ENCODE results near the gene NFKB1.

The NFKB1 gene

DNA sequence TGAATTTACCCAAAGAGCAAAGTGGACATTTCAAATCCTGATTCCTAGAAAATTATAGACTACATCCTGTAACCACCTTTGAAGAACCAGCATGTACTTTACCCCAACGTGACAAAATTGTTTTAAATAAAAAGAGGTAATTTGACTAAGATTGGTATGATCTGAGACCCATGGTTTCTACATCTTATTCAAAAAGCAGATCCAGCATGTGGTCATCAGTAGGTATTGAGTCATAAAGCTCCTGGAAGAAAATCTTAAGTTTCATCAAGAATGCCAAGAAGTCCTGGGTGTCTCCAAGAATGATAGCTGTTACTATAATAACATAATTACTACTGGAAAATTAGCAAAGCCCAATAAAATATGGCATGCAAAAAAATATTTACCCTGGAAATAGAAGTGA lies 61.8 kb downstream of the NFKB1 start:
- Histone ChIP-seq H3K27ac (replicated peaks) (no peak overlapping the region), H3K27me3 (ENCODE audit: insufficient read depth, poor library complexity, severe bottlenecking) (no peaks in the 10 kb centered on the region), H3K4me3 (replicated peaks; ENCODE audit: insufficient read depth, low read length) (no peak overlapping the region)
- DNase-seq (ENCODE audit: low read depth in 1 of 2, low spot score in 1 of 2) = no peak
- TF ChIP-seq SPI1 (IDR thresholded peaks at IDR 0.05; ENCODE audit: borderline replicate concordance, low read depth) (no peak), GABPA (IDR thresholded peaks at IDR 0.05; ENCODE audit: low read depth) (no peak), POLR2AphosphoS5 (IDR thresholded peaks at IDR 0.05; ENCODE audit: low read depth) (no peak), REST (IDR thresholded peaks at IDR 0.05; ENCODE audit: insufficient replicate concordance, low read depth) (no peak)
- TF ChIP-seq, protein P1, sequence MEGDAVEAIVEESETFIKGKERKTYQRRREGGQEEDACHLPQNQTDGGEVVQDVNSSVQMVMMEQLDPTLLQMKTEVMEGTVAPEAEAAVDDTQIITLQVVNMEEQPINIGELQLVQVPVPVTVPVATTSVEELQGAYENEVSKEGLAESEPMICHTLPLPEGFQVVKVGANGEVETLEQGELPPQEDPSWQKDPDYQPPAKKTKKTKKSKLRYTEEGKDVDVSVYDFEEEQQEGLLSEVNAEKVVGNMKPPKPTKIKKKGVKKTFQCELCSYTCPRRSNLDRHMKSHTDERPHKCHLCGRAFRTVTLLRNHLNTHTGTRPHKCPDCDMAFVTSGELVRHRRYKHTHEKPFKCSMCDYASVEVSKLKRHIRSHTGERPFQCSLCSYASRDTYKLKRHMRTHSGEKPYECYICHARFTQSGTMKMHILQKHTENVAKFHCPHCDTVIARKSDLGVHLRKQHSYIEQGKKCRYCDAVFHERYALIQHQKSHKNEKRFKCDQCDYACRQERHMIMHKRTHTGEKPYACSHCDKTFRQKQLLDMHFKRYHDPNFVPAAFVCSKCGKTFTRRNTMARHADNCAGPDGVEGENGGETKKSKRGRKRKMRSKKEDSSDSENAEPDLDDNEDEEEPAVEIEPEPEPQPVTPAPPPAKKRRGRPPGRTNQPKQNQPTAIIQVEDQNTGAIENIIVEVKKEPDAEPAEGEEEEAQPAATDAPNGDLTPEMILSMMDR (IDR thresholded peaks at IDR 0.05; ENCODE audit: insufficient read depth, low read length) = no peak

- H3K27ac ChIP-seq (replicated peaks) = no peak overlapping the region
- DNase-seq (ENCODE audit: low read depth in 1 of 2, low spot score in 1 of 2) = peak in 1 of 2 experiments; percentile 14
- no peak overlapping the region for H3K4me3 ChIP-seq (replicated peaks; ENCODE audit: insufficient read depth, low read length)
- TF ChIP-seq SPI1 (IDR thresholded peaks at IDR 0.05; ENCODE audit: borderline replicate concordance, low read depth) (peak; percentile 76), GABPA (IDR thresholded peaks at IDR 0.05; ENCODE audit: low read depth) (no peak)
- no peaks in the 10 kb centered on the region for H3K27me3 ChIP-seq (ENCODE audit: insufficient read depth, poor library complexity, severe bottlenecking)
These were observed 63.4 kb downstream of the NFKB1 start for GRCh38 chr4:102564399-102565059.

GRCh38 chr4:102565696-102566095 lies 64.5 kb downstream of the NFKB1 start:
- H3K4me3 ChIP-seq (replicated peaks; ENCODE audit: insufficient read depth, low read length) = no peak overlapping the region
- no peak overlapping the region for H3K27ac ChIP-seq (replicated peaks)
- TF ChIP-seq, protein P1 (IDR thresholded peaks at IDR 0.05; ENCODE audit: insufficient read depth, low read length) = no peak
- TF ChIP-seq POLR2AphosphoS5 (IDR thresholded peaks at IDR 0.05; ENCODE audit: low read depth) (no peak), REST (IDR thresholded peaks at IDR 0.05; ENCODE audit: insufficient replicate concordance, low read depth) (no peak), SPI1 (IDR thresholded peaks at IDR 0.05; ENCODE audit: borderline replicate concordance, low read depth) (no peak)
- DNase-seq (ENCODE audit: low read depth in 1 of 2, low spot score in 1 of 2) = no peak
- no peaks in the 10 kb centered on the region for H3K27me3 ChIP-seq (ENCODE audit: insufficient read depth, poor library complexity, severe bottlenecking)

GRCh38 chr4:102566426-102566825 lies 65.3 kb downstream of the NFKB1 start:
- DNase-seq (ENCODE audit: low read depth in 1 of 2, low spot score in 1 of 2) = no peak

GRCh38 chr4:102567427-102567826 lies 66.3 kb downstream of the NFKB1 start:
- no peak overlapping the region for H3K27ac ChIP-seq (replicated peaks)
- no peak overlapping the region for H3K4me3 ChIP-seq (replicated peaks; ENCODE audit: insufficient read depth, low read length)
- no peaks in the 10 kb centered on the region for H3K27me3 ChIP-seq (ENCODE audit: insufficient read depth, poor library complexity, severe bottlenecking)
- DNase-seq (ENCODE audit: low read depth in 1 of 2, low spot score in 1 of 2) = no peak
- no peak for TF ChIP-seq GABPA (IDR thresholded peaks at IDR 0.05; ENCODE audit: low read depth)
- TF ChIP-seq SPI1 (IDR thresholded peaks at IDR 0.05; ENCODE audit: borderline replicate concordance, low read depth) = no peak
- no peak for TF ChIP-seq REST (IDR thresholded peaks at IDR 0.05; ENCODE audit: insufficient replicate concordance, low read depth)
- TF ChIP-seq, protein P1 (IDR thresholded peaks at IDR 0.05; ENCODE audit: insufficient read depth, low read length) = no peak
- no peak for TF ChIP-seq POLR2AphosphoS5 (IDR thresholded peaks at IDR 0.05; ENCODE audit: low read depth)

More at GRCh38 chr4:102566426-102566825, 65.3 kb downstream of the NFKB1 start:
- TF ChIP-seq SPI1 (IDR thresholded peaks at IDR 0.05; ENCODE audit: borderline replicate concordance, low read depth) = no peak
- Histone ChIP-seq H3K4me3 (replicated peaks; ENCODE audit: insufficient read depth, low read length) (no peak overlapping the region), H3K27ac (replicated peaks) (no peak overlapping the region), H3K27me3 (ENCODE audit: insufficient read depth, poor library complexity, severe bottlenecking) (no peaks in the 10 kb centered on the region)
